ENCODE measurements around the gene LRPAP1. TPM values are rescaled to one million over a fixed set of nuclear protein-coding genes. Genes with fewer than 3 reads are reported as not detected.
"Not testable (repeated sequence)": the region's sequence is repeated elsewhere in the genome, so short reads cannot be mapped to it uniquely, and the experiment has no call there.

LRPAP1 gene
- total RNA-seq (152 and 170 TPM in 2 replicates), polyA plus RNA-seq (77.4 and 90.1 TPM in 2 replicates), polyA minus RNA-seq (56.4 and 76.2 TPM in 2 replicates), Bru-seq, nascent RNA (percentile 53 among the genes with signal in this experiment), BruChase-seq, experiment 1, labeled RNA remaining after a 6-hour chase (percentile 83 among the genes with signal in this experiment), BruChase-seq, experiment 2, labeled RNA remaining after a 2-hour chase (percentile 79 among the genes with signal in this experiment)
- polyA plus RNA-seq (2011; cell fraction: cytosol; rRNA removed) = 139 and 155 TPM in 2 replicates
- 103 and 115 TPM in 2 replicates for polyA plus RNA-seq (2011; cell fraction: nucleus; rRNA removed)
- polyA plus RNA-seq (2012) = 71.6 and 83.7 TPM in 2 replicates
- 30.5 TPM for polyA minus RNA-seq (2011; cell fraction: cytosol; rRNA and poly(A)+ RNA removed)
- 16.5 and 30.1 TPM in 2 replicates for polyA minus RNA-seq (2011; cell fraction: nucleus; rRNA and poly(A)+ RNA removed)
- long read RNA-seq, full-length matches to known transcripts = 690 of 813 reads
- long read RNA-seq, partial matches to known transcripts = 111 of 813 reads
- long read RNA-seq, other reads (novel, unspliced or antisense) = 12 of 813 reads

DNA sequence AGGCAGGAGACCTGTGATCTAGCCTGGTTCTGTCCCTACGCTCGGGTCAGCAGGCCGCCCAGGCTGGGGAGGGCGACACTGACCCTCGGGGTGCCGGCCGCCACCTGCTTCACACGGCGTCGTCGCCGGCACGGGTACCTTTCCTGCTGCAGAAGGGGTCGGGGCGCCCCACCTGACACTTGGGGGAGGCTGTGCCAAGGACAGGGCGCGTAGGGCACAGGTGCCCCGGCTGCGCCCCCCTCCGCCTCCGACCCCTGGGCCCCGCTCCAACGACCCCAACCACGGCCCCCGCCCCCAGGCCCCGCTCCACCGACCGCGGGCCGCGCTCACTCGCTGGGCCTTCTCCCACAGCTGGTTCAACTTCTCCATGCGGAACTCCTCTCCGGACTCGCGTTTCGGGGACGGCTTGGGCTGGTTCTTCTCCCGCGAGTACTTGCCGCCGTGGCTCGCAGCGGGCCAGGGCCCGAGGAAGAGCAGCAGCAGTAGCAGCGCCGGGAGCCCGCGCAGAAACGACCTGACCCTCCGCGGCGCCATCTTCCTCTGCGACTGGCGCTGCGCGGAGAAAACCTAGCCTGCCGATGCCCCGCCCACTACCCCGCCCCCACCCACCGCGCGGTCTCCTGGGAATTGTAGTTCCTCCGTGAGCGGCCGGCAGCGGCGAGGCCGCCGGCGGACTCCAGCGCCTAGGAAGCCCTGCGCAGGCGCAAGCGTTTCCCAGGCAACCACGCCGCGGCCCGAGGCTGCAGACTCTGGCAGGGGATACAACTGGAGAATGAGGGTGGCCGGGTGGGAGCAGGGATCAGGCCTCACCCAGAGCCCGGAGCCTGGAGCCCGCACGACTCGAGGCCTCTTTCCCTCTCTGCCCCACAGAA, at the start of gene LRPAP1:
Gene LRPAP1, minus strand, starts transcription at position 544 of the 872 bp plus-strand sequence. Its CDS starts 10 bp downstream, at position 534.
- dilution Hi-C loops (cut with MboI; ENCODE audit: extremely low pct_ligation_motif_present, low sequenced_read_pairs) = no loop called here
- POLR2A ChIA-PET = no interaction called here
- FAIRE-seq = peak; percentile 81

GRCh38 chr4:3581334-3582090, 49.3 kb upstream of the LRPAP1 start:
- H2AFZ ChIP-seq (ENCODE audit: low read depth, low read length); CTCF ChIA-PET; H3K9me1 ChIP-seq (replicated peaks; ENCODE audit: control insufficient read depth, extremely low read depth, insufficient read depth, low read length); H3K4me3 ChIP-seq (replicated peaks in 1 of 3; ENCODE audit: insufficient read depth in 1 of 3, low read depth in 1 of 3, low read length in 3 of 3); H3K79me2 ChIP-seq (ENCODE audit: control insufficient read depth, insufficient read depth, low read length); H3K4me1 ChIP-seq (ENCODE audit: control insufficient read depth, extremely low read depth, insufficient read depth, low read length); H3K4me2 ChIP-seq (ENCODE audit: insufficient read depth, low read length); H3K9me3 ChIP-seq (replicated peaks; ENCODE audit: control insufficient read depth, insufficient read depth, low read length); intact Hi-C loops (cut with micrococcal nuclease); POLR2A ChIA-PET; H3K27me3 ChIP-seq (ENCODE audit: control insufficient read depth in 2 of 2, insufficient read depth in 2 of 2, low read length in 2 of 2); dilution Hi-C loops (cut with MboI; ENCODE audit: extremely low pct_ligation_motif_present, low sequenced_read_pairs); BruUV-seq (replicated peaks); H3K9ac ChIP-seq (replicated peaks; ENCODE audit: extremely low read depth, insufficient read depth, low read length); H3K27ac ChIP-seq (ENCODE audit: insufficient read depth, low read depth, low read length); DNase-seq (ENCODE audit: low read depth, low spot score); FAIRE-seq; H4K20me1 ChIP-seq (replicated peaks; ENCODE audit: control insufficient read depth, extremely low read depth, insufficient read depth, low read length); H3K36me3 ChIP-seq (ENCODE audit: control insufficient read depth in 2 of 2, extremely low read depth in 1 of 2, insufficient read depth in 2 of 2, low read length in 2 of 2): not testable (repeated sequence)

More for the DNA sequence above, at the start of gene LRPAP1:
- no TSS peak for BruUV-seq (replicated peaks)
- peak within 1 kb of the TSS; percentile 57 to 79 (median 73) for H3K4me3 ChIP-seq (replicated peaks in 1 of 3; ENCODE audit: insufficient read depth in 1 of 3, low read depth in 1 of 3, low read length in 3 of 3)
- peak within 1 kb of the TSS; percentile 67 for H3K9ac ChIP-seq (replicated peaks; ENCODE audit: extremely low read depth, insufficient read depth, low read length)
- peak within 1 kb of the TSS; percentile 45 for H3K27ac ChIP-seq (ENCODE audit: insufficient read depth, low read depth, low read length)
- peaks cover 2% of the 10 kb centered on the region for H4K20me1 ChIP-seq (replicated peaks; ENCODE audit: control insufficient read depth, extremely low read depth, insufficient read depth, low read length)
- H3K27me3 ChIP-seq (ENCODE audit: control insufficient read depth in 2 of 2, insufficient read depth in 2 of 2, low read length in 2 of 2) = peaks cover 0 to 4% of the 10 kb centered on the region in 2 experiments
- peaks cover 42% of the 10 kb centered on the region for H3K79me2 ChIP-seq (ENCODE audit: control insufficient read depth, insufficient read depth, low read length)
- intact Hi-C loops (cut with micrococcal nuclease) = loop anchor here (1.0 to 5.0 kb wide), 3 partner anchors 330 to 423 kb away; no protein-coding TSS in a partner anchor
- H3K9me3 ChIP-seq (replicated peaks; ENCODE audit: control insufficient read depth, insufficient read depth, low read length) = no peaks in the 10 kb centered on the region
- no peaks in the 10 kb centered on the region for H3K9me1 ChIP-seq (replicated peaks; ENCODE audit: control insufficient read depth, extremely low read depth, insufficient read depth, low read length)
- DNase-seq (ENCODE audit: low read depth, low spot score) = peak; percentile 92
- peaks cover 0 to 9% of the 10 kb centered on the region in 2 experiments for H3K36me3 ChIP-seq (ENCODE audit: control insufficient read depth in 2 of 2, extremely low read depth in 1 of 2, insufficient read depth in 2 of 2, low read length in 2 of 2)
- H3K4me2 ChIP-seq (ENCODE audit: insufficient read depth, low read length) = peak within 1 kb of the TSS; percentile 79
- CTCF ChIA-PET = no interaction called here
- TF ChIP-seq POLR2AphosphoS5 (IDR thresholded peaks at IDR 0.05; ENCODE audit: insufficient read depth, low read depth, low read length) (peak; percentile 89), POLR2A (IDR thresholded peaks at IDR 0.05; ENCODE audit: low read depth, low read length) (peak; percentile 90)
- TF ChIP-seq, protein P1, sequence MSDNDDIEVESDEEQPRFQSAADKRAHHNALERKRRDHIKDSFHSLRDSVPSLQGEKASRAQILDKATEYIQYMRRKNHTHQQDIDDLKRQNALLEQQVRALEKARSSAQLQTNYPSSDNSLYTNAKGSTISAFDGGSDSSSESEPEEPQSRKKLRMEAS (IDR thresholded peaks at IDR 0.05; ENCODE audit: insufficient read depth, insufficient read length) = no peak
- peak within 1 kb of the TSS; percentile 97 for H2AFZ ChIP-seq (ENCODE audit: low read depth, low read length)
- peaks cover 11% of the 10 kb centered on the region for H3K4me1 ChIP-seq (ENCODE audit: control insufficient read depth, extremely low read depth, insufficient read depth, low read length)

- H3K27me3 ChIP-seq (ENCODE audit: control insufficient read depth in 2 of 2, insufficient read depth in 2 of 2, low read length in 2 of 2); POLR2A ChIA-PET: not testable (repeated sequence)
Measured at GRCh38 chr4:3580859-3581258, 48.6 kb upstream of the LRPAP1 start.

More at GRCh38 chr4:3580859-3581258, 48.6 kb upstream of the LRPAP1 start:
- H3K4me2 ChIP-seq (ENCODE audit: insufficient read depth, low read length); H3K4me1 ChIP-seq (ENCODE audit: control insufficient read depth, extremely low read depth, insufficient read depth, low read length); DNase-seq (ENCODE audit: low read depth, low spot score); H3K9me3 ChIP-seq (replicated peaks; ENCODE audit: control insufficient read depth, insufficient read depth, low read length); H3K9me1 ChIP-seq (replicated peaks; ENCODE audit: control insufficient read depth, extremely low read depth, insufficient read depth, low read length); H3K27ac ChIP-seq (ENCODE audit: insufficient read depth, low read depth, low read length); CTCF ChIA-PET; BruUV-seq (replicated peaks); H3K36me3 ChIP-seq (ENCODE audit: control insufficient read depth in 2 of 2, extremely low read depth in 1 of 2, insufficient read depth in 2 of 2, low read length in 2 of 2); H2AFZ ChIP-seq (ENCODE audit: low read depth, low read length); FAIRE-seq; H3K4me3 ChIP-seq (replicated peaks in 1 of 3; ENCODE audit: insufficient read depth in 1 of 3, low read depth in 1 of 3, low read length in 3 of 3); intact Hi-C loops (cut with micrococcal nuclease); dilution Hi-C loops (cut with MboI; ENCODE audit: extremely low pct_ligation_motif_present, low sequenced_read_pairs); H4K20me1 ChIP-seq (replicated peaks; ENCODE audit: control insufficient read depth, extremely low read depth, insufficient read depth, low read length); H3K79me2 ChIP-seq (ENCODE audit: control insufficient read depth, insufficient read depth, low read length); H3K9ac ChIP-seq (replicated peaks; ENCODE audit: extremely low read depth, insufficient read depth, low read length): not testable (repeated sequence)
